ENCODE data around the gene ACBD5.
"Not testable (repeated sequence)": the region's sequence is repeated elsewhere in the genome, so short reads cannot be mapped to it uniquely, and the experiment has no call there.

ACBD5 gene

GRCh38 chr10:27240212-27241009 is at the start of gene ACBD5:
Gene ACBD5, minus strand, starts transcription at chr10:27240797. Its CDS starts 109 bp downstream, at chr10:27240688.
- DNase-seq = peak; percentile 79 to 84

GRCh38 chr10:27285093-27285492 is 44.5 kb upstream of the ACBD5 start:
- peak; percentile 24 for DNase-seq

- no peak for DNase-seq
Observed at GRCh38 chr10:27276581-27276980, 36.0 kb upstream of the ACBD5 start.

- DNase-seq = not testable (repeated sequence)
Observed at GRCh38 chr10:27266025-27266424, 25.4 kb upstream of the ACBD5 start.

- DNase-seq = not testable (repeated sequence)
Observed at GRCh38 chr10:27262788-27263187, 22.2 kb upstream of the ACBD5 start.

GRCh38 chr10:27258838-27259812 is 18.5 kb upstream of the ACBD5 start:
- peak; percentile 31 to 41 for DNase-seq

- no peak for DNase-seq
Observed at GRCh38 chr10:27258492-27258837, 17.9 kb upstream of the ACBD5 start.

GRCh38 chr10:27256299-27257189 is 15.9 kb upstream of the ACBD5 start:
- no peak for DNase-seq

GRCh38 chr10:27253576-27253975 is 13.0 kb upstream of the ACBD5 start:
- DNase-seq = no peak

- DNase-seq = peak; percentile 85 to 89
Observed at GRCh38 chr10:27252267-27253000, 11.8 kb upstream of the ACBD5 start.

- no peak for DNase-seq
Observed at GRCh38 chr10:27251554-27251953, 11.0 kb upstream of the ACBD5 start.

- no peak for DNase-seq
Observed at GRCh38 chr10:27248215-27248614, 7.6 kb upstream of the ACBD5 start.

GRCh38 chr10:27247441-27247840 is 6.8 kb upstream of the ACBD5 start:
- no peak for DNase-seq

- DNase-seq = no peak
Observed at GRCh38 chr10:27247006-27247405, 6.4 kb upstream of the ACBD5 start.

GRCh38 chr10:27245836-27246235 is 5.2 kb upstream of the ACBD5 start:
- no peak for DNase-seq

- DNase-seq = no peak
Observed at GRCh38 chr10:27244976-27245375, 4.4 kb upstream of the ACBD5 start.

- DNase-seq = peak; percentile 67
Observed at GRCh38 chr10:27242951-27243551, 2.5 kb upstream of the ACBD5 start.

- DNase-seq = no peak
Observed at GRCh38 chr10:27242473-27242950, 1.9 kb upstream of the ACBD5 start.

- DNase-seq = peak; percentile 86 to 88
Observed at GRCh38 chr10:27241652-27242472, 1.3 kb upstream of the ACBD5 start.

GRCh38 chr10:27241010-27241651 is 534 bp upstream of the ACBD5 start:
- peak; percentile 32 to 36 for DNase-seq

Measured in stimulated activated CD4-positive, alpha-beta T cell treated with anti-CD3 and anti-CD28 coated beads, Interleukin-2, amount 100 ng/mL, for 24 hours (primary cell).